GM12878 (cell line): ENCODE measurements around the gene KIAA1671. TPM values are rescaled to one million over a fixed set of nuclear protein-coding genes. Genes with fewer than 3 reads are reported as not detected.

ENCODE experiments used
- ATAC-seq: fragments of 200-7000 bp; cut with Tn5 transposase; 3 replicates; pipeline ENCODE4 v1.9.1; 2020; ENCODE audit warnings: mild to moderate bottlenecking, moderate library complexity
- BruUV-seq: library from RNA; stranded (reverse); fragments of 400-500 nt; replicated peaks from 2 replicates; lab custom pipeline; 2021; lab: Mats Ljungman, UMichigan
- CTCF ChIA-PET: fragments of 300-600 bp; sonication (Branson Sonifier 250); formaldehyde crosslinking; extraction: SDS; loops from one replicate; lab custom pipeline; 2021; ENCODE audit warnings: inconsistent platforms; lab: Yijun Ruan, JAX
- POLR2A ChIA-PET: fragments of 350-600 bp; formaldehyde crosslinking; extraction: SDS; loops from one replicate; lab custom pipeline; 2021; ENCODE audit warnings: inconsistent platforms; lab: Charles Lee
- RAD21 ChIA-PET: fragments of 300-600 bp; sonication (Branson Sonifier 250); formaldehyde crosslinking; loops from one replicate; lab custom pipeline; 2023; ENCODE audit warnings: antibody characterized with exemption; ENCODE audit not compliant: unreplicated experiment; lab: Charles Lee
- SMC1A ChIA-PET: fragments of 300-600 bp; sonication (Branson Sonifier 250); formaldehyde crosslinking; loops from one replicate; lab custom pipeline; 2023; ENCODE audit not compliant: unreplicated experiment, uncharacterized antibody; lab: Charles Lee
- DNase-seq: peaks from one replicate; pipeline ENCODE4 v3.0.0-alpha.2; 2011; ENCODE audit warnings: low read depth, low spot score
- FAIRE-seq: peaks from 3 replicates; lab custom pipeline; 2011; peaks lifted over from hg19 to GRCh38; lab: Jason Lieb, UNC
- H2AFZ ChIP-seq: 2 replicates; pipeline ENCODE4 v1.6.0; 2011; ENCODE audit warnings: low read depth, low read length, control low read depth; ENCODE audit not compliant: control insufficient read depth
- H3K27ac ChIP-seq: 2 replicates; pipeline ENCODE4 v1.5.1; 2011; ENCODE audit warnings: control low read depth; ENCODE audit not compliant: control insufficient read depth, insufficient read depth
- H3K27me3 ChIP-seq, 2 experiments: replicated peaks in 1 of 2; 2 replicates each; pipeline versions ENCODE4 v1.6.0 to v1.6.1; 2011; ENCODE audit warnings: low read length in 1 of 2; ENCODE audit not compliant: control insufficient read depth in 2 of 2, insufficient read depth in 2 of 2
- H3K36me3 ChIP-seq, 2 experiments: 2 replicates each; pipeline ENCODE4 v1.5.1; 2011; ENCODE audit warnings: low read length in 1 of 2; ENCODE audit not compliant: control insufficient read depth in 2 of 2, insufficient read depth in 2 of 2
- H3K4me1 ChIP-seq: 2 replicates; pipeline ENCODE4 v1.6.1; 2011; ENCODE audit warnings: mild to moderate bottlenecking, low read length, moderate library complexity, mixed read lengths; ENCODE audit not compliant: control insufficient read depth, insufficient read depth
- H3K4me2 ChIP-seq: 2 replicates; pipeline ENCODE4 v1.6.0; 2011; ENCODE audit warnings: control low read depth; ENCODE audit not compliant: control insufficient read depth, insufficient read depth
- H3K4me3 ChIP-seq: fragments of 200-600 bp; sonication (generic); 2 replicates; pipeline ENCODE4 v1.5.1; 2016
- H3K79me2 ChIP-seq: 2 replicates; pipeline ENCODE4 v1.6.0; 2011; ENCODE audit warnings: low read length; ENCODE audit not compliant: control insufficient read depth, insufficient read depth
- H3K9ac ChIP-seq: 2 replicates; pipeline ENCODE4 v1.8.0; 2011; ENCODE audit warnings: low read length, control low read depth, mixed read lengths; ENCODE audit not compliant: control insufficient read depth, insufficient read depth
- H3K9me3 ChIP-seq: replicated peaks from 3 replicates; pipeline ENCODE4 v1.5.1; 2011; ENCODE audit warnings: mild to moderate bottlenecking, low read length; ENCODE audit not compliant: control insufficient read depth, insufficient read depth
- H4K20me1 ChIP-seq: 2 replicates; pipeline ENCODE4 v1.6.0; 2011; ENCODE audit not compliant: control insufficient read depth, insufficient read depth
- BCLAF1 ChIP-seq: fragments of 450-650 bp; IDR thresholded peaks from 2 replicates; pipeline ENCODE4 v1.6.1; 2017; ENCODE audit warnings: antibody characterized with exemption, mild to moderate bottlenecking, moderate library complexity
- CREB1 ChIP-seq: IDR thresholded peaks from 2 replicates; pipeline ENCODE4 v1.6.1; 2012; ENCODE audit warnings: low read depth, mild to moderate bottlenecking, inconsistent platforms
- EED ChIP-seq: sonication (generic); IDR thresholded peaks from 2 replicates; pipeline ENCODE4 v1.6.1; 2016; ENCODE audit warnings: antibody characterized with exemption, low read depth
- GABPA ChIP-seq: IDR thresholded peaks from 2 replicates; pipeline ENCODE4 v1.6.1; 2014; ENCODE audit warnings: antibody characterized with exemption, low read depth, mild to moderate bottlenecking, inconsistent platforms
- JUNB ChIP-seq: IDR thresholded peaks from 2 replicates; pipeline ENCODE4 v1.6.1; 2016; ENCODE audit warnings: antibody characterized with exemption, mild to moderate bottlenecking
- MYB ChIP-seq: fragments of 150-350 bp; IDR thresholded peaks from 2 replicates; pipeline ENCODE4 v1.6.1; 2014; ENCODE audit warnings: mild to moderate bottlenecking, low read depth, low read length, borderline replicate concordance
- NBN ChIP-seq: fragments of 450-650 bp; IDR thresholded peaks from 2 replicates; pipeline ENCODE4 v1.6.1; 2016
- PAX8 ChIP-seq: fragments of 450-650 bp; IDR thresholded peaks from 2 replicates; pipeline ENCODE4 v1.6.1; 2017; ENCODE audit warnings: mild to moderate bottlenecking, moderate library complexity
- POLR2A ChIP-seq: IDR thresholded peaks from 2 replicates; pipeline ENCODE4 v1.6.1; 2011; ENCODE audit warnings: low read depth, mild to moderate bottlenecking, low read length
- RELA ChIP-seq: fragments of 450-650 bp; IDR thresholded peaks from 2 replicates; pipeline ENCODE4 v1.8.0; 2014; ENCODE audit warnings: borderline replicate concordance; ENCODE audit not compliant: partially characterized antibody
- SREBF2 ChIP-seq: IDR thresholded peaks from 2 replicates; pipeline ENCODE4 v1.6.1; 2012; ENCODE audit warnings: mild to moderate bottlenecking, low read length
- SUPT20H ChIP-seq: IDR thresholded peaks from 2 replicates; pipeline ENCODE4 v1.6.1; 2011; ENCODE audit warnings: low read depth, mild to moderate bottlenecking, low read length, moderate library complexity, borderline replicate concordance; ENCODE audit not compliant: control insufficient read depth
- ZNF274 ChIP-seq: IDR thresholded peaks from one replicate; pipeline ENCODE4 v1.8.0; 2011; ENCODE audit not compliant: insufficient read length, insufficient read depth
- WGBS: methylation state at CpG from one replicate; pipeline ENCODE4 v1.1.6; 2016; ENCODE audit warnings: low lambda C conversion rate; ENCODE audit not compliant: insufficient replicate concordance, insufficient coverage; ENCODE audit errors: missing lambda C conversion rate; 5-methylcytosine and 5-hydroxymethylcytosine counted together
- in situ Hi-C: fragments of 300-500 bp; cut with MboI; formaldehyde crosslinking; loops from 9 replicates; pipeline ENCODE4 v1.14.3; 2018; ENCODE audit warnings: mixed read lengths
- intact Hi-C: fragments of 100-400 bp; cut with micrococcal nuclease; formaldehyde crosslinking; loops from one replicate; pipeline ENCODE4 v1.14.2; 2022; ENCODE audit not compliant: unreplicated experiment
- polyA plus RNA-seq, 11 experiments: library from polyadenylated mRNA; depleted of rRNA in 4 of 11; unstranded in 6 of 11; stranded (reverse) in 5 of 11; fragments of >200 nt; fragmentation: Nextera tagmentation in 4 of 11; fragmentation: Illumina TruSeq in 1 of 11; extraction: Ambion mirVana in 4 of 11; extraction: Trizol in 1 of 11; gene quantifications; 1 replicate in 1 of 11; 2 replicates in 10 of 11; pipeline versions ENCODE4 v1.2.1 to v1.2.3, GENCODE V29; 2011 to 2016; ENCODE audit warnings: inconsistent platforms in 2 of 11, missing spikeins in 2 of 11, low read depth in 1 of 11
- total RNA-seq, 4 experiments: library from RNA; depleted of rRNA in 3 of 4; stranded (reverse); fragments of >200 nt in 3 of 4; fragmentation: Illumina TruSeq in 1 of 4; extraction: Trizol in 1 of 4; gene quantifications; 2 replicates each; pipeline versions ENCODE4 v1.2.1 to v1.2.3, GENCODE V29; 2013 to 2021

The KIAA1671 gene
- total and polyA plus RNA-seq, 10 of the 15 experiments (the other 5 are each of a cell fraction or from before 2014, with no cell fraction given), result 0.05 to 2.7 (median 0.33) TPM

GRCh38 chr22:25100948-25101347 lies 148.4 kb downstream of the KIAA1671 start:
- SMC1A ChIA-PET, result no interaction called here
- no peak for DNase-seq
- no peak overlapping the region for H3K9ac ChIP-seq
- POLR2A ChIA-PET, result no interaction called here
- H3K27ac ChIP-seq, result no peak overlapping the region
- TF ChIP-seq POLR2A (no peak), SREBF2 (no peak), ZNF274 (no peak), EED (no peak), JUNB (no peak), GABPA (no peak), RELA (no peak), BCLAF1 (no peak), MYB (no peak), PAX8 (no peak), CREB1 (no peak), SUPT20H (no peak), NBN (no peak)
- intact Hi-C loops (no loop called here), in situ Hi-C loops (no loop called here)
- no peak for FAIRE-seq
- CTCF ChIA-PET, result no interaction called here
- RAD21 ChIA-PET, result no interaction called here
- no peaks in the 10 kb centered on the region for H3K36me3 ChIP-seq
- no peak overlapping the region for H2AFZ ChIP-seq
- H3K4me3 ChIP-seq, result no peak overlapping the region
- H3K79me2 ChIP-seq, result no peaks in the 10 kb centered on the region
- no peak for ATAC-seq
- H3K4me2 ChIP-seq, result no peak overlapping the region
- no peaks in the 10 kb centered on the region for H3K27me3 ChIP-seq
- no peaks in the 10 kb centered on the region for H3K4me1 ChIP-seq
- 0% methylated on average over 5 of the region's 5 CpGs for WGBS
- H3K9me3 ChIP-seq, result no peaks in the 10 kb centered on the region
- H4K20me1 ChIP-seq, result no peaks in the 10 kb centered on the region
- no TSS peak for BruUV-seq
